Activated T-cell treated with anti-CD3 and anti-CD28 coated beads for 1 hour (primary cell): ENCODE results near the gene ALOX12B.
A peak's percentile ranks its signal among the peaks of the same experiment; 100 is the strongest.
"Not testable (repeated sequence)": the region's sequence is repeated elsewhere in the genome, so short reads cannot be mapped to it uniquely, and the experiment has no call there.

Experiments
- DNase-seq: peaks from one replicate; pipeline ENCODE4 v3.0.0-alpha.2; 2020; ENCODE audit warnings: low read depth

ALOX12B gene

DNA sequence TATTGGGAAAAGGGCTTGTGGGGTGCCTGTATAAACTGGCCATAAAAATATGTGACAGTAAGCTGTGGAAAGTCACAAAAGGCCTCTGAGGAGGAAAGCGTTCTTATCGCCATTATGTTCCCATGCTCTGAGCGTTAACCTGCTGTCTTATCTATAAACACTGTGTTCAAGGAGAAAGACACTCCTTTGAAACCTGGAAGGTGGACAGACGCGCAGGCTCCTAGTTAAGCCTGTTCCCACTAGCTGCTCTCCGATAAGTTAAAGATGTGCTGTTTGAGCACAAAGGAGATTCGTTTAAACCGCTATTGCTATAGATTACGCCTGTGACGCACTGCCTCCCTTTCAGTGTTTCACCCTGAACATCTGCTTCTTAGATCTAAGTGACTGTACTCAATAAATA is 5.2 kb downstream of the ALOX12B start:
- DNase-seq: no peak

DNA sequence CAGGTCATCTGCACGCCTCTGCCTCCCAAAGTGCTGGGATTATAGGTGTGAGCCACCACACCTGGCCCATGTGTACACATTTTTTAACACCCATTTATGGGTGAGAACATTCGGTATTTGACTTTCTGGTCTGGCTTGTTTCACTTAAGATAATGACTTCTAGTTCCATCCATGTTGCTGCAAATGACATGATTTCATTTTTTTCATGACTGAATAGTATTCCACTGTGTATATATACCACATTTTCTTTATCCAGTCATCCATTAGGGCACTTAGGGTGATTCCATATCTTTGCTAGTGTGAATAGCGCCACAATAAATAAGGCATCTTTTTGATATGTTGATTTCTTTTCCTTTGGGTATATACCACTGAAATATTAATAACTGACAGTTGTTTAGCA is 5.6 kb downstream of the ALOX12B start:
- DNase-seq: no peak

DNA sequence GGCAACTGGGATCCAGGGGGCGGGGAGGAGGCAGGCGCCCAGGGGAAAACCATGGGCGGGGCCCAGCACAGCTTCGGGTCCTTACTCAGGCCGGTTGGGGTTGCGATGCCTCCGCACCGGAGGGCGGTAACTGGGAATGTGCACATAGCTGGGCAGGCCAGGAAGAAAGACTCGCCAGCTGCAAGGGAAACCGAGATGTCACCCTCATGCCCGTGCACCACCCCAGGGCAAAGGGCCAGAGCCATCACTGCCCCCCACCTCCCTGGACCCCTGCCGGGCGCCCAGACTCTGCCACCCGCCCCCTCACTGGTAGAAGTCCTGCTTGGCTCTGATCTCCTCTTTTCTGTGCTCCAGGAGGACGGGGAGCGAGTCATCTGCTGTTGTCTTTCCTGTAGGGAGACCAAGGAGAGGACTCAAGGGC is 6.7 kb downstream of the ALOX12B start:
- DNase-seq: no peak

DNA sequence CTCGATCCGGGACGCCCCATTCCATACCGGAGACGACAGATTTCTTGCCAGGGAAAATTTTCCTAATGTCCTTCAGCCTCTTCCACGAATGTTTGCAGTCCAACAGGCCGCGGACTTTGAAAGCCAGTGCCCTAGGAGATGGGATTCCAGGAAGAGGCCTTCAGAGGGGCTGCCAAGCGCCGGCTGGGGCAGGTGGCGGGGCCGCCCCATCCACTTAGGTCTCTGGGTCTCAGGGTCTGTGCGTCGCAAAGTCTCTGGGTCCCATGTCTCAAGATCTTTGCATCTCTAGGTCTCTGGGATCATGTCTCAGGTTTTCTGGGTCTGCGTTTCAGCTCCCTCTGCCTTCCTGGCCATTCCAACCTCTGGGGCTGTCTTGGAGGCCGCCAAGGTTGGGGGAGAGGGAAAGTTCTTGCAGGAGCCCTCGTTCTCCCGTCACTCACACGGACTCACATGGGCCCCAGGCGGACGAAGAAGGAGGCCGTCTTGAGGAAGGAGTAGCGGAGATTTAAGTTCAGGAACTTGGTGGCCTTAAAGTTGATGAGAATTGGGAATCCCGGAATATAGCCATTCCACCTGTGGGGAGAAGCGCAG is 7.2 kb downstream of the ALOX12B start:
- DNase-seq: no peak

DNA sequence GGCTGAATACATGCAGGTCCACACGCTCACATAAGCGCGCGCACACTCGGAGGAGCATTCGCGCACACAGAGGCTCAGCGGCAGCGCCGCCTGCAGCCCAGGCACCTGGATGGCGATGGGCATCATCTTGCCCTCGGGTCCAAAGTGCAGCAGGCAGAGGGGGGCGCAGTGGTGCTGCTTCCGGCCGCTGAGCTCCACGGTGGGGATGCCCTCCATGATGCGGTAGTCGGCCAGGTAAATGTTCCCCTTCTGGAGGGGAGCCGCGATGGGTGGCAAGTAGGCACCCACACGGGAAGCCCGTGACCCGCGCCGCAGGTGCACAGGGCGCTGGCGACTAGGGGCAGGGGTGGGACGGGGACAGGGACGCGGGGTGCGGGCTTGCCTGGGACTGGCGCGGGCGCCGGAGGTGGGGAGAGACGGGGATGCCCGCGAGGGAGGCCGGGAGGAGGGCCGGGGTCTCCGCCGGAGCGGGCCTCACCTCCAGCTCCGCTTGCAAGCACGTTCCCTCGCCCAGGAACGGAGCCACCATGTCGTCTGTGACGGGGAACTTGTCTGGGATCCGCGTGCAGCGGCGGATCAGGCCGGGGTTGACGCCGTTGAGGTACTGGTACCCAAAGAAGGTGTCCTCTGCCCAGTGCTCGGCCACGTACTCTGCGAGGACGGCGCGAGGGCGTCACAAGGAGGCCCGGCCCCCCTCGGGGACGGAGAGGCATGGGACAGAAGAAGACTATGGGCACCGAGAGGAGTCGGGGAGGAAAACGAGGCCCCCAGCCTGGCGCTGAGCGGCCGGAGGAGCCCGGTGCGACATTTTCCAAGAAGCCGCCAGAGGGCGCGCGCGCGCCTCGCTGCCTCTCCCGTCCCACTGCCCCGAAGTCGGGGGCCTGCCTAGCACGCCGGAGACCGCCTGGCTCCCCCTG is 8.0 kb downstream of the ALOX12B start:
- DNase-seq: peak; percentile 73

DNA sequence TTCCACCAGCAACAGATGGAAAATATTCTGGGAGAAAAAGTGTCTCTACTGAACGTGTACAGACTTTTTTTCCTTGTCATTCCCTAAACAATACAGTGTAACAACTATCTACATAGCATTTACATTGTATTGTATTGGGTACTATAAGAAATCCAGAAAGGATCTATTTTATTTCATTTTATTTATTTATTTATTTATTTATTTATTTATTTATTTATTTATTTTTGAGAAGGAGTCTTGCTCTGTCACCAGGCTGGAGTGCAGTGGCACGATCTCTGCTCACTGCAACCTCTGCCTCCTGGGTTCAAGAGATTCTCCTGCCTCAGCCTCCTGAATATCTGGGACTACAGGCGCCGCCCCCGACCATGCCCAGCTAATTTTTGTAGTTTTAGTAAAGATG is 9.6 kb downstream of the ALOX12B start:
- DNase-seq: not testable (repeated sequence)

DNA sequence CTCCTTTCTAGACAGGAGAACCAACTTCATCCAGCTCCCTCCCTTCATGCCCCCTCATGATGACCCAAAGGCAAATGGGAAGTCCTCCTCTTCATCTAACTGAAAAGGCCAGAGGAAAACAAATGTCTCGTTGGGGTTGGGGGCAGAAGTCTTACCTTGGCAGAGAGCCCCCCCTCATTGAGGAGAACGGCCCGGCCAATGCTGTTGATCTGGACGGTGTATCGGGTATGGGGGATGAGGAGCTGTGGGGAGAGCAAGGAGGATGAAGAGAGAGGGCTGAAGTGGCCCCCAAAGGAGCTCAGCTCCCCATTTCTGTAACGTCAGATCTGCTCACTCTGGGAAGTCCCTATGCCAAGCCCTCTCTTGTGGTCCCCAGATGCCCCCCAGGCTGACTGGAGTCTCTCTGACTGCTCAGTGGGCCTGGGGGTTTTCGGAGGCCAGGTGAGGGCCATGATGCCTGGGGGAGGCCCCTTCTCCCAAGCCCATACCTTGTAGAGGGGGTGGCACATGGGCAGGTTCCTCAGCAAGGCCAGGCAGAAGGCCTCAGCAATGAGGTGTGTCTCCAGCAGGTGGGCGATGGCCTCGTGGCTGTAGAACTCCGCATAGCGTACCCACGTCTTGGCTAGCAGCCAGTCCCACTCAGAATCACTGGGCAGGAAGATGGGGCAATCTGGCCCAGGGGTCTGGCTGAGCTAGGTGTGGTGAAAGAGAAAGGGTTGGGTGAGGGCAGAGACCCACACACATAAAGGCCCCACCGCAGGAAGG is 10.8 kb downstream of the ALOX12B start:
- no peak for DNase-seq

DNA sequence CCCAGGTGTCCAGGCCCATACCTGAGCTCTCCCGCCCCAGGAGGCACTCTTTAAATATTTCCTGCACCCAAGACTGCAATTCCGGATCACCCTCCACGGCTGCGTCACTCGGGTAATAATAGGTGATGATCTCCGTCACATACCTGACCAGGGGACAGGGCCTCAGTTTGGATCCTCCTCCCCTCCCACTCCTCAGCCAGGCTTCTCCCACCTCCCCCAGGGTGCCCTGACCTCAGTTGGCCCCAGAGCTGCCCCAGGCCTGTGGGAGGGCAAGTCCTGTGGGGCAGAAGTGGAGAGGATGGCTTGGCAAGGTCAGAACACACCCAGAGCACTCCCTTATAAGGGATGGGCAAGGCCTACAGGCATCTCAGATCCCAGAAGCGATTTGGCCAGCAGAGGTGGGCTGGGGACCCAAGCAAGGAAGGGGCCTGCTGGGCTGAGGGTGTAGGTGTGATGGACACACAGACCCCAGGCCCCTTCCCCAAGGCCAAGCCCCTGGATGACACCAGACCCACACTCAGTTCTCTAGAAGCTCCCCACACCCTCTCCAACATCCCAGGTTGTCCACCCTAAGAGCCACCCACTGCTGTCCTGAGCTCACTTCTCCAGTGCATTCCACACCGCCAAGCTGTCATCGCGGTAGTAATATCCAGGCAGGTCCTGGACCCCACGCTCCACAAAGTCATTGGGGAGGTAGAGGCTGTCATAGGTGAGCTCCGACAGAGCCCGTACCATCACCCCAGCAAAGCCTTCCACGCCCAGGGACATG is 11.8 kb downstream of the ALOX12B start:
- DNase-seq: no peak

DNA sequence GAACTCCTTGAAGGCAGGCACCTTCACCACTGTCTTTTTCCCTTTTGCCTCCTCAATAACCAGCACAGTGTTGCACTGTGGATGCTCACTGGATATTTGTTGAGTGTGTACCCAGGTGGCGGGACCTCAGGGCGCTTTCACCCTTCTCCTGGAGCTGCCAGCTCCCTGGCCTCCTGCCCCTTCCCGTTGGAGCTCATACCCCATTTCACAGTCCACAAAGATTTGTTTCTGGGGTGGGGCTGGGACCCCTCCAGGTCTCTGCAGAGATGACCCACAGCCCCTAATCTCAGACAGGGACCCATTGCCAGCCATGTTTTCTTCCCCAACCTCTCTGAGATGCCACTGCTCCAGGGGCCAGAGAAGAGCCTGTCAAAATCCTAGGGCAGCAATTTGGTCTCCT is 12.4 kb downstream of the ALOX12B start:
- no peak for DNase-seq

DNA sequence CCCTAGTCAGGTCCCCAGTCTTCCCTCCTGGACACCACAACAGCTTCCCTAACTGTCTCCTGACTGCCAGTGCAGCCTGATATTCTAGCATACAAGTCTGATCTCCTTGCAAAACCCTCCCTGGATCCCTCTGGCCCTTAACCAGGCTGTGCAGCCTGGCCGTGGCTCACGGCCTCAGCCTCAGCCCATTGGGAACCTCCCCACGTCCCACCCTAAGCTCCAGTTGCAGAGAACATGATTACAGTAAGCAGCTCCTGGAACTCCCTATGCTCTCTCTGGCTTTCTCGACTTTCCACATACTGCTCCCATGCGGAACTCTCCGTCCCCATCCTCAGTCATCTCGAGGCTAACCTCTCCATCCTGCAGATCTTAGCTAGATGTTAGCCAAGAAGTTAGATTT is 13.0 kb downstream of the ALOX12B start:
- no peak for DNase-seq

DNA sequence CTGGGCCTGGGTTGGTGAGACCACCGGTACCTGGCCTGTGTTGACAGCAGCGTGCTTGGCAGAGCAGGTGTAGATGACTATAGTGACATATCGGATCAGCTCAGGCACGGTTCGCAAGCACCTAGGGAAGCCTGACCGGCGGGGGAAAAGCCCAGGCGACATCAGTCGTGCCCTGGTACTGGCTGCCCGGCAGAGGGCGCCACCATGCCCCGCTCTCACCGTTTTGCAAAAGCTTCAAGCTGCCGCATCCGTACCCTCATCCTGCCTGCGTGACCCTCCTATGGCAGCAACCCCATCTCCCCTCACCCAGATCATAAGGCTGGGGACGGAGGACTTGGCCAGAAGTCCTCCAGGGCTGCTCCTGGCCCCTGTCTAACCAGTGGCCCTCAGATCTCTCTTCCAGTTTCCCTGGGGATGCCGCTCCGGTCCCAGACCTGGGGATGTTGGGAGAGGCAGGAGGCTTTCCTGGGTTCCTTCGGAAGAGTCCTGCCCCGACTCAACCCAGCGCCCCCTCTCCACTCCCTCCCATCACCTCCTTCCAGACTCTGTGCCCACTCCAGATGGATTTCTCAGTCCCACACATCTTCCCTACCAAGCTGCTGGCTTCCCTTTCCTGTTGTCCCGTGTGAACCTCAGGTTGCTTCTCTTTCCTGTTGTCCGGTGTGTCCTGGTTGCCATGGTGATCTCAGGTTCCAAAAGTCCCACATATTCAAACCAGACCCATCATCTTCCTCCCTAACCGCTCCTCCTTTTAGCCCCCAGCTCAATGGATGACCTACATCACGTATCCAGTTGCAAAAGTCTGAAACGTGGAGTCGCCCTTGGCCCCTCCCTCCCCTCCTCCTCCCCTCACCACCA is 13.7 kb downstream of the ALOX12B start:
- DNase-seq: peak; percentile 80

DNA sequence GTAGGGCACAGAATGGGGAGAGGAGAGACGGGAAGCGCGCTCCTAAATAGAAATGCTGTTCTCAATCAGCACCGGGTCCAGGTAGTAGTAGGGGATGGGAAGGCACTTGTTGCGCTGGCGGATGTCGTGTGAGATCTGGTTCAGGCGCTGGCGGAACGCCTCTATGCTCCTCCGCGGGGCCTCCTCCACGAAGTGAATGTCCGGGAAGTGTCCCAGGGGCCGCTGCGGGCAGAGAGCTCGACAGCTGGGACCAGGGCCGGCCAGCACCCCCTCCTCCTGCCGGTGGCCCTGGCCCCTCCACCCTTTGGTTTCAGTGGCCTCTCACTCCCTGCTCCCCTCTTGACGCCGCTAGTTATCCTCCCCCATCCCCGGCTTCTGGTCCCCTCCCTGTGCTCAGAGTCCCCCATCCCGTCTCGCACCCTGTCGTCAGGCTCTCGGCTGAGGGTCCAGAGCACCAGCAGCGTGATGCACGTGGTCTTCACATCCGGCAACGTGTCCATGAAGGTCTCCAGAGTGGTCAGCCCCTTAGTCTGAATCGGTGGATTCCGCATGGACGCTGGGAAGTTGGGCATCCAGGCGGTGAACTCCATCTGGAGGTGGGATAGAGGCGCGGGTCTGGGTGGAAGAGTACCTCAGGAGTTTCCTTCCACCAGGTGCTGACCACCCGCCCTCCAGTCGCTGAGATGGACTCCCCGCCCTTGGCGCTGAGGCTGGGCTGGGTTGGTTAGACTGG is 14.6 kb downstream of the ALOX12B start:
- DNase-seq: peak; percentile 35

DNA sequence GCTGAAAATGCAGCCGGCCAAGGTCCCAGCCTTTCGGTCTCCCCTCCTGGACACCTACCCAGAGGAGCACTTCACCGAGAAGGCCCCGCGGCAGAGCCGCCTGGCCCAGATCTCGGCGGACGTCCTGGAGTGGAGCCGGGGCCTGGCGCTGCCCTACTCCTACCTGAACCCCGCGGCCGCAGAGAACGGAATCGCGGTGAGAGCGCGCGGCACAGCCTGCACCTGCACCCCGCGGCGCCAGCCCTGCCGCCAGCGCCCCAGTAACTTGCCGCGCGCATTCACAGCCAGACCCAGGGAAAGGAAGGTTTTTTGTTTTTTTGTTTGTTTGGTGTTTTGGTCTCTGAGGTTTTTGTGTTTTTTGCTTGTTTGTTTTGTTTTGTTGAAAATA is 15.2 kb downstream of the ALOX12B start:
- DNase-seq: no peak

DNA sequence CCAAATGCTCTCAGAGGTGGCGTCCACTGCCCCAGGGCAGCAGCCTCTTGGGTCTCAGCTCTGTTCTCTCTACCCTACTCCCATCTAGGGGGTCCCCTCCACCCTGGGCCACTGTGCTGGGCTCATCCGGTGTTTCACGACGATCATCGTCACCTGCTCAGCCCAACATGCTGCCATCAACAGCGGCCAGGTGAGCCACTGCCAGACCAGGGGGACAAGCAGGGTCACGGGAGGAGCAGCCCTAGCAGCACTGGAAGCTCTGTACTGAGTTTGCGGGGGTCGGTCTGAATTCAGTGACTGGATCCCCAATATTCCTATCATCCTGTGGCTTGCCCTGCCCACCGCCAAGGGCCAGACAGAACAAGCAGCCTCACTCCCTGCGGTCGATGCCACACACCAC is 16.0 kb downstream of the ALOX12B start:
- no peak for DNase-seq

DNA sequence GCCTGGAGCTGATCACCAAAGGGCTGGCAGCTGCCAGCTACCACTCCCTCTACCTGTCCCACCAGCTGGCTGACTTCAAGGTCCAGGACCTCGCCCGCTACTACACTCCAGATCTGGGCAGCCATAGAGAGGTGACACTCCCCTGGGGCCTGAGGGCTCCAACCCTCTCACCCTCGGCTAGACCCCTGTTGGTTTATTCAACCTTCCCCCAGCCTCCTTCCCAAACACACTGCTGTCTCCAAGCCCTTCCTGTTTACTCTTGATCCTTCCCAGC is 18.0 kb downstream of the ALOX12B start:
- DNase-seq: no peak

DNA sequence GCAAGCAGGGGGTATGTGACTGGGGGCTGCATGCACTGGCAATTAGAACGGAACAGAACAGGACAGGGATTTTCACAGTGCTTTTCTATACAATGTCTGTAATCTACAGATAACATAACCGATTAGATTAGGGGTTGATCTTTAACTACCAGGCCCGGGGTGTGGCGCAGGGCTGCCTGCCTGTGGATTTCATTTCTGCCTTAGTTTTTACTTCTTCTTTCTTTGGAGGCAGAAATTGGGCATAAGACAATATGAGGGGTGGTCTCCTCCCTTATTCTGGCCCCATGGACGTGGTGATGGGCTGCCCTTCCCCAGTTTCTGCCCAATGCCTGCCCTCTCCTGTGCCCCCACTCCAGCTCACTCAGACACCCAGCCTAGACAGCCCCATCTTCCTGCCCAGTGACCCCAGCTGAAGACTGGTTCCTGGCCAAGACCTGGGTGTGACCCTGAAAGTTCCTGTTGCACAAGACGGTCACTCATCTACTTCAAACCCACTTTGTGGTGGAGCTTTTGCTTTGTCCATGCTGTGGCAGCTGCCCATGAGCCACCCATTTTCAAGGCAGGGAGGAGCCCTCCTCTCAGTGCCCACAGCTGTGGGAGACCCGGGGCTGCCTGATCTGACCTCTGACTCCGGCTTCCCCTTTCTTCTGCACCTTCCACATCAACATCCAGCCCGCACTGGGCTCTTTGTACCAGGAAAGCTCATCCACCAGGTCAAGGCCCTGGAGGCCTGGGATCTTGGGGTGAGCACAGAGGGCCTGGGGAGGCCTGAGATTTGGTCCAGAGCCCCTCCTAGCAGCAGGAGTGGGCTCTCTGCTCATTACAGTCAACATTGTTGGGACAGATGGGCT is 18.6 kb downstream of the ALOX12B start:
- DNase-seq: no peak

DNA sequence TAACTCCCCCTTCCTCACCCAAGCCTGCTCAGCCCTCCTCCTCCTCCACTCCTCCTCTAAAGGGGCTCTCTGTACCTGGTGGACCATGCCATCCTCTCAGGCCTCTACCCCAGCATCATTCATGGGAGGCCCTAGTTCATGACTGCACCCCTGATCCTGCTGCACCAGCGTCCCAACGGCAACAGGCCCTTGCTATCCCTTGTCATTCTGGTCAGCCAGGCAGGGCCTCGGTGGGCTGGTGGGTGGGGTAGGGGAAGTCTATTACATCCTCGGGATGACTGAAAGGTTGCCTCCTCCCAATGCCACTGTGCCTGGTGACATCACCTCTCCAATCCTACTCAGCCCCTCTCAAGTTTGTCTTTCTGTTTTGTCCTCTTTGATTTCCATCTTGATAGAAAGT is 19.7 kb downstream of the ALOX12B start:
- DNase-seq: no peak

DNA sequence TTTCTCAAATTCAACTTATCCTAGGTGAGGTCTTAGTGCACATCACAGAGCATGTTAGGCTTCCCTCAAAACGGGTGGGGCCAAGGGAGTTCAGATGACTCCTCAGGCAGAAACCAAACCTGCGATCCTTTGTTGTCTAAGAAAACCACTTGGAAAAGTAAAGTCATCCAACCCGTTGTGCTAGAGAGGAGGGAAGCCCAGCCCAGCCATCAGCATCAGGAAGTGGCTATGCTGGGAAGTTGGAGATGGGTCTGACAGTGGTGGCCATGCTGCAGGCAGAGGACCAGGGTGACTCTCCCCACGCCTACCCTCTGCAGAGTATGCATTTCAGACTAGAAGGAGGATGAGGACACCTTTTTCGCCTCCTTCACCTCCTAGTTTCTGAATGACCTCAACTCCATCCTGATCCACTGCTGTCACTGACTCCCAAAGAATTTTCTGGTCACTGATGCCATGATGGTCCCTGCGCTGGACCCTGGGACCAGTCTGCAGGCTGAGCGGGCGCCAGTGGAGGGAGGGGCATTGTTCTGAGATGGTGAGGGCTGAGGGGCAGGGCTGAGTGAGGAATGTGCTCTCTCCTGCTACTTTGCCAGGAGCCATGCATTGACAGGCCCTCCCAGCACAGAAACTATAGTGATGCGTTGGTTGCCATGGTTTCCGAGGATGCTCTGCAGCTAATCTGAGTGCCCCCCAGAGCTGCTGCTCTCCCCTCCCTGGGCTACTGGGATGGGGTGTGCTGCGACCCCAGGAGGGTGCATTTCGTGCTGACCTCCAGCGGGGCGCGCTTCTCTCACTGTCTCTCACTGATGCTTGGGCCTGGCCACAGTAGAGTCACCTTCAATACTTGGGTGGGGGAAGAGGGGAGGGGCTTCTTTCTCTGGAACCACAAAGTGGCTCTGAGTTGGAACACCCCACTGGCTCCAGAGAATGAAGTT is 20.4 kb downstream of the ALOX12B start:
- DNase-seq: no peak

DNA sequence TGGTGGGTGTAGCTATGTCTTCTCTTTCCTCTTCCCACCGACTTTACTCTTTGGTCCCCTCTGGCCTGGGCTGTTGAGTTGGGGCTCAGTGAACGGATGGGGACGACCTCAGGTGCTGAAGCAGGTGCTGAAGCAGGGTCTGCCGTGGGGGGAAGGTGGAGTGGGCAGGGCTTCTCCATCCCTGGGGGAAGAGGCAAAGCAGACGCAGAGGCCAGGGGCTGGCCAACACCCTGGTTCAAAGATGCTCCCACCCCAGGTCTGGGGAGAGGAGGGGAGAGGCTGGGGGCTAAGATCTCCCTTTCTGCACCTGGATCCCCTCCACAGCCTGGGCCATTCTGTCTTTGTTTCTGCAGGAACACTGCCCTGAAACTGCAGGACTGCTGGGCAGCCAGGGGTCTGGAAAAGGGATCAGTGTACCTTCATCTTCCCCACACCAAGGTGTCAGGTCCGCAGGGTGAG is 22.9 kb downstream of the ALOX12B start:
- DNase-seq: no peak
